Smooth muscle cell (in vitro differentiated cells): ENCODE measurements around the gene IRF9. TPM values are rescaled to one million over a fixed set of nuclear protein-coding genes. Genes with fewer than 3 reads are reported as not detected.

Experiments
- DNase-seq: peaks from one replicate; lab custom pipeline; 2025; ENCODE audit not compliant: unreplicated experiment; lab: John Stamatoyannopoulos, UW
- H2AFZ ChIP-seq: fragments of 200-600 bp; sonication (generic); 2 replicates; pipeline ENCODE4 v1.6.0; 2016; ENCODE audit warnings: antibody characterized with exemption, low read depth, mild to moderate bottlenecking
- H3F3A ChIP-seq: fragments of 200-600 bp; sonication (generic); 2 replicates; pipeline ENCODE4 v1.6.0; 2017; ENCODE audit warnings: antibody characterized with exemption, low read depth
- H3K27ac ChIP-seq: fragments of 200-600 bp; sonication (generic); 2 replicates; pipeline ENCODE4 v1.5.1; 2016; ENCODE audit warnings: low read depth, mild to moderate bottlenecking
- H3K27me3 ChIP-seq: fragments of 200-600 bp; sonication (generic); 2 replicates; pipeline ENCODE4 v1.6.1; 2016; ENCODE audit warnings: low read depth, mild to moderate bottlenecking
- H3K36me3 ChIP-seq: fragments of 200-600 bp; sonication (generic); 2 replicates; pipeline ENCODE4 v1.5.1; 2016; ENCODE audit warnings: low read depth
- H3K4me1 ChIP-seq: fragments of 200-600 bp; sonication (generic); 2 replicates; pipeline ENCODE4 v1.5.1; 2016; ENCODE audit warnings: low read depth
- H3K4me2 ChIP-seq: fragments of 200-600 bp; sonication (generic); 2 replicates; pipeline ENCODE4 v1.6.0; 2016; ENCODE audit warnings: mild to moderate bottlenecking
- H3K4me3 ChIP-seq: fragments of 200-600 bp; sonication (generic); 2 replicates; pipeline ENCODE4 v1.5.1; 2016; ENCODE audit warnings: mild to moderate bottlenecking
- H3K79me2 ChIP-seq: fragments of 200-600 bp; sonication (generic); 2 replicates; pipeline ENCODE4 v1.6.0; 2016; ENCODE audit warnings: low read depth, mild to moderate bottlenecking
- H3K9ac ChIP-seq: fragments of 200-600 bp; sonication (generic); 2 replicates; pipeline ENCODE4 v1.6.0; 2016; ENCODE audit warnings: low read depth
- H3K9me3 ChIP-seq: fragments of 200-600 bp; sonication (generic); replicated peaks from 2 replicates; pipeline ENCODE4 v1.5.1; 2016; ENCODE audit warnings: low read depth
- H4K20me1 ChIP-seq: fragments of 200-600 bp; sonication (generic); 2 replicates; pipeline ENCODE4 v1.6.0; 2016; ENCODE audit warnings: low read depth
- WGBS: methylation state at CpG from one replicate; pipeline ENCODE4 v1.1.7; 2016; ENCODE audit warnings: low lambda C conversion rate; 5-methylcytosine and 5-hydroxymethylcytosine counted together
- polyA plus RNA-seq: library from polyadenylated mRNA; unstranded; fragments of >200 nt; fragmentation: Nextera tagmentation; extraction: Ambion mirVana; gene quantifications from 2 replicates; pipeline ENCODE4 v1.2.1, GENCODE V29; 2016
- total RNA-seq: library from RNA; depleted of rRNA; stranded (reverse); fragments of >200 nt; gene quantifications from 2 replicates; pipeline ENCODE4 v1.2.3, GENCODE V29; 2014
- TF ChIP-seq, protein P1 (sequence below): fragments of 200-600 bp; sonication (generic); IDR thresholded peaks from 2 replicates; pipeline ENCODE4 v1.5.1; 2017; ENCODE audit warnings: borderline replicate concordance, mild to moderate bottlenecking, antibody characterized with exemption; ENCODE audit not compliant: insufficient read depth, poor library complexity, severe bottlenecking

IRF9 gene
- total and polyA plus RNA-seq, 2 experiments from 2014 or later: 42.0 to 42.7 TPM

DNA sequence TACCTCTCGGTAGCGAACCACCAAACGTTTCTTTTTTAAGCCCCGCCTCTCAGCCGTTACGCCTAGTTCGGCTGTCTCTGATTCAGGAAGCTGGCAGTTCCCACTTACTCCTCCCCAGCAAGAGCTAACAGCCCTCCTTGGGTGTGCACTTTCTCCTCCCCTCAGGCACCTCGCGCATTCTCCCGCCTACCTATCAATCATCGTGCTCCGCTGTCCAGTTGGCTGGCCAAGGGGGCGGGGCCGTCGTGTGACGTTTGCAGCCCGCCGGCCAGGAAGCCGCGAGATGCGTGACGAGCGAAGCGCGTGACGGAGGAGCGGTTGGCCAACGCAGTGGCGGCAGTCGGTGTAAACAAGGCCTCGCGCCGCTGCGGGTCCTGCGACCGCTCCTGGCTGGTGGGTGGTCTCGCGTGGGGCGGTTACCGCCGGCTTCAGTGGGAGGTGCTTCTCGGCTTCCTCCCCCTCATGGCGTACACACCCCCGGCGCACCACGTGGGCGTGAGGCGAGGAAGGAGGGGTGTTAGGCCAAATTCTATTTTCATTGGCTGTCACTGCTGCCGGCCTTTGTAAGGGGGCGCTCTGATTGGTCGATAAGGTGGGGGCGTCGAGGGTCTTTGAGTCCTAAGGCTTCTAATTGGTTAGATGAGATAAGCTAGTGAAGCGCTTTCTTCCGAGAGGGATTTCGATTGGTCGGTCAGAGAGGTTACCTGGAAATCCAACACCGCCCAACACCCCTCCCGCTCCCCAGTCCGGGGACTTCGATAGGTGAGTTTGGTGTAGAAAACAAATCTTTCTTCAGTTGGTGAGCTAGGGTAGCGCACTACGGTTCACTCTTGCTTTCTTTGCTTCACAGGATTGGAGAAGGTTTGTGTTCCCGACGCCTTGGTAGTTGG, 46.3 kb upstream of the IRF9 start, which contains the start of the genes DCAF11 and NRL:
Gene DCAF11 (plus strand): TSS at position 246 of the 890 bp plus-strand sequence. CDS start 818 bp downstream, outside the sequence.
Gene NRL (minus strand): TSS at position 418 of the 890 bp plus-strand sequence. CDS start 32,101 bp downstream, outside the sequence.
- no peaks in the 10 kb centered on the region for H3F3A ChIP-seq
- H3K79me2 ChIP-seq: peaks cover 11% of the 10 kb centered on the region
- no peaks in the 10 kb centered on the region for H3K36me3 ChIP-seq
- under 1% methylated on average over 58 of the region's 65 CpGs for WGBS
- DNase-seq: peak; percentile 96
- H3K4me3 ChIP-seq: peak within 1 kb of the TSS; percentile 80
- H3K9me3 ChIP-seq: no peaks in the 10 kb centered on the region
- H4K20me1 ChIP-seq: no peaks in the 10 kb centered on the region
- peak within 1 kb of the TSS; percentile 94 for H3K9ac ChIP-seq
- H3K27ac ChIP-seq: peak within 1 kb of the TSS; percentile 97
- H2AFZ ChIP-seq: peak within 1 kb of the TSS; percentile 85
- peaks cover 12% of the 10 kb centered on the region for H3K4me1 ChIP-seq
- TF ChIP-seq, protein P1, sequence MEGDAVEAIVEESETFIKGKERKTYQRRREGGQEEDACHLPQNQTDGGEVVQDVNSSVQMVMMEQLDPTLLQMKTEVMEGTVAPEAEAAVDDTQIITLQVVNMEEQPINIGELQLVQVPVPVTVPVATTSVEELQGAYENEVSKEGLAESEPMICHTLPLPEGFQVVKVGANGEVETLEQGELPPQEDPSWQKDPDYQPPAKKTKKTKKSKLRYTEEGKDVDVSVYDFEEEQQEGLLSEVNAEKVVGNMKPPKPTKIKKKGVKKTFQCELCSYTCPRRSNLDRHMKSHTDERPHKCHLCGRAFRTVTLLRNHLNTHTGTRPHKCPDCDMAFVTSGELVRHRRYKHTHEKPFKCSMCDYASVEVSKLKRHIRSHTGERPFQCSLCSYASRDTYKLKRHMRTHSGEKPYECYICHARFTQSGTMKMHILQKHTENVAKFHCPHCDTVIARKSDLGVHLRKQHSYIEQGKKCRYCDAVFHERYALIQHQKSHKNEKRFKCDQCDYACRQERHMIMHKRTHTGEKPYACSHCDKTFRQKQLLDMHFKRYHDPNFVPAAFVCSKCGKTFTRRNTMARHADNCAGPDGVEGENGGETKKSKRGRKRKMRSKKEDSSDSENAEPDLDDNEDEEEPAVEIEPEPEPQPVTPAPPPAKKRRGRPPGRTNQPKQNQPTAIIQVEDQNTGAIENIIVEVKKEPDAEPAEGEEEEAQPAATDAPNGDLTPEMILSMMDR: no peak
- no peaks in the 10 kb centered on the region for H3K27me3 ChIP-seq
- H3K4me2 ChIP-seq: peak within 1 kb of the TSS; percentile 97

DNA sequence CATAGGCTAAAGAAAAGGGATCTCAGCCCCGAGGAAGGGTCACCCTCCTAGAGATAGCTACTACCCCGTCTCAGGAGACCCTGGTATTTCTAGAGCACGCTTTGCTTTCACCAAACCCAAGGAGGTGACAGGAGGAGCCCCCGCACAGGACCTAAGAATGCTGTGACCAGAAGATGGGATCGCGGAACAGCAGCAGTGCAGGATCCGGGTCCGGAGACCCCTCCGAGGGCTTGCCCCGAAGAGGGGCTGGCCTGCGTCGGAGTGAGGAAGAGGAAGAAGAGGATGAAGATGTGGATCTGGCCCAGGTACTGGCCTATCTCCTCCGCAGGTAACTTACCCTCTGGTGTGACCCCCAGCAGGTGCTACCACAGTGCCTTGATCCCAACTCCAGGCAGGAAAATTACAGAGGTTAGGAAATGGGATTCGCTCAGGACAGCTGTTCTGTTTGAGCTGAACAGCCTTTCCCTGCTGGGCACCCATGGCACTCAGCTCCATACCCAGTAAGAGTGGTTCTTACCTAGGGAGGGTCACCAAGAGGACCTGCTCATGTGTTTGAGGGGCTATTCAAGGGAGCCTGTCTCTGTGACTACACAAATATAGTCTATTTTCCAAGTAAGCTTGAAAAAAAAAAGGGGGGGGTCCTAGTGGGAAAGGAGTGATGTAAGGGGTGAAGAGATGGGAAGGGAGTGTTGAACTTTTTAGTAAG, 45.5 kb upstream of the IRF9 start:
- TF ChIP-seq, protein P1: no peak
- H3K9me3 ChIP-seq: no peaks in the 10 kb centered on the region
- DNase-seq: no peak
- no peaks in the 10 kb centered on the region for H3K36me3 ChIP-seq
- no peaks in the 10 kb centered on the region for H4K20me1 ChIP-seq
- H3K4me3 ChIP-seq: peak overlapping the region; percentile 80
- 9% methylated on average over 14 of the region's 14 CpGs for WGBS
- peak overlapping the region; percentile 97 for H3K4me2 ChIP-seq
- peak overlapping the region; percentile 94 for H3K9ac ChIP-seq
- H3K79me2 ChIP-seq: peaks cover 11% of the 10 kb centered on the region
- H3F3A ChIP-seq: no peaks in the 10 kb centered on the region
- no peaks in the 10 kb centered on the region for H3K27me3 ChIP-seq
- H3K27ac ChIP-seq: peak overlapping the region; percentile 97
- peaks cover 12% of the 10 kb centered on the region for H3K4me1 ChIP-seq
- H2AFZ ChIP-seq: peak overlapping the region; percentile 80

DNA sequence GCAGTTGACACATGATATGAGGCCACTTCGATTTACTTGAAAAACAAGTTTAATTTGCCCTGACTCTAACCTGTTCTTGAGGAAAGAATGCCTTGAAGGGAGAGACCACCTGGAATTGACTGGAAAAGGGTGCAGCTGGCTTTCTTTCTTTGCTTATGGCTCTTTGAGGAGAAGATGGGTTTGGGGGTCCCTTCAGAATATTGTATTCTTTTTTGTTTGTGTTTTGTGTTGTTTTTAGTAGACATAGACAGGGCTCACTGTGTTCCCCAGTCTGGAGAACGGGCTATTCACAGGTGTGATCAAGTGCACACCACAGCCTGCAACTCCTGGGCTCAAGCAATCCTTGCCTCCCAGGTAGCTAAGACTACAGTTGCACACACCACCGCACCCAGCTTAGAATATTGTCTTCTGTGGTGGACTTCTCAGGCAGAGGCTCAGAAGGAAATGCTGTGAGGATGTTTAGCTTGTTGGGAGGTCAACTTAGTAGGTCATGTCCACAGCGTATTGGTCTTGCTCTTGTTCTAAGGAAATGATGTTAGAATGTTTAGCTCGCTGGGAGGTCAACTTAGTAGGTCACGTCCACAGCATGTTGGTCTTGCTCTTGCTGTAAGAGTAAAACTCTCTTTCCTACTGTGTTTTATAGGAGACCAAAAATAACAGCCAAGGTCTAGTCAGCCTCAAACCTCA, 44.8 kb upstream of the IRF9 start:
- H3K4me3 ChIP-seq: peak overlapping the region; percentile 80
- no peaks in the 10 kb centered on the region for H3F3A ChIP-seq
- H3K4me2 ChIP-seq: peak overlapping the region; percentile 97
- H3K9ac ChIP-seq: no peak overlapping the region
- H3K4me1 ChIP-seq: peaks cover 12% of the 10 kb centered on the region
- no peaks in the 10 kb centered on the region for H4K20me1 ChIP-seq
- peaks cover under 1% of the 10 kb centered on the region for H3K36me3 ChIP-seq
- WGBS: 94% methylated on average over 6 of the region's 6 CpGs
- TF ChIP-seq, protein P1: no peak
- peaks cover 11% of the 10 kb centered on the region for H3K79me2 ChIP-seq
- H3K9me3 ChIP-seq: no peaks in the 10 kb centered on the region
- H2AFZ ChIP-seq: no peak overlapping the region
- H3K27me3 ChIP-seq: no peaks in the 10 kb centered on the region
- DNase-seq: no peak
- no peak overlapping the region for H3K27ac ChIP-seq
